Tibial nerve (tissue), 4 donors: ENCODE results near the gene SLC38A10. TPM values are rescaled to one million over a fixed set of nuclear protein-coding genes. Genes with fewer than 3 reads are reported as not detected.

ENCODE experiments used
- DNase-seq, 2 donors: peaks; one replicate each; pipeline ENCODE4 v3.0.0-alpha.2; 2019; ENCODE audit warnings: low spot score in 2 of 2
- H3K27ac ChIP-seq, 4 donors: fragments of 200-600 bp; sonication (generic) in 3 of 4; one replicate each; pipeline ENCODE4 v1.5.1; 2017 to 2019; ENCODE audit warnings: mild to moderate bottlenecking in 1 of 4
- H3K27me3 ChIP-seq, 2 donors: fragments of 200-600 bp; sonication (generic) in 1 of 2; one replicate each; pipeline versions ENCODE4 v1.5.1 to v1.6.0; 2017 to 2019
- H3K36me3 ChIP-seq, 3 donors: fragments of 200-600 bp; sonication (generic); one replicate each; pipeline ENCODE4 v1.5.1; 2018 to 2019
- H3K4me1 ChIP-seq, 4 donors: fragments of 200-600 bp; sonication (generic) in 3 of 4; one replicate each; pipeline ENCODE4 v1.5.1; 2017 to 2019
- H3K4me3 ChIP-seq, 4 donors: fragments of 200-600 bp; sonication (generic) in 3 of 4; one replicate each; pipeline ENCODE4 v1.5.1; 2017 to 2019; ENCODE audit warnings: mild to moderate bottlenecking in 1 of 4, moderate library complexity in 1 of 4
- H3K9me3 ChIP-seq, 4 donors: fragments of 200-600 bp; sonication (generic) in 3 of 4; one replicate each; pipeline ENCODE4 v1.5.1; 2017 to 2019
- EP300 ChIP-seq, 2 donors: sonication (generic); formaldehyde crosslinking; IDR thresholded peaks; one replicate each; pipeline ENCODE4 v1.6.1; 2017; ENCODE audit warnings: antibody characterized with exemption in 2 of 2, mild to moderate bottlenecking in 1 of 2
- POLR2A ChIP-seq, 2 donors: fragments of 450-650 bp; IDR thresholded peaks; one replicate each; pipeline ENCODE4 v1.6.1; 2017; ENCODE audit warnings: antibody characterized with exemption in 2 of 2, mild to moderate bottlenecking in 2 of 2, moderate library complexity in 2 of 2
- WGBS, 2 donors: methylation state at CpG; one replicate each; pipeline ENCODE4 v1.1.5; 2018; 5-methylcytosine and 5-hydroxymethylcytosine counted together
- total RNA-seq, 4 donors: library from RNA; depleted of rRNA; stranded (reverse); fragments of >200 nt; gene quantifications; one replicate each; pipeline ENCODE4 v1.1.0, GENCODE V29; 2016
- TF ChIP-seq, protein P1 (sequence below), 5 experiments: fragments of 200-600 bp in 3 of 5; fragments of 450-650 bp in 2 of 5; sonication (generic) in 3 of 5; IDR thresholded peaks; one replicate each; pipeline ENCODE4 v1.5.1; 2016 to 2019; ENCODE audit warnings: antibody characterized with exemption in 5 of 5, mild to moderate bottlenecking in 3 of 5, moderate library complexity in 2 of 5

SLC38A10 gene
- total RNA-seq, 4 donors from 2014 or later, result 80.0 to 149 (median 123) TPM

DNA sequence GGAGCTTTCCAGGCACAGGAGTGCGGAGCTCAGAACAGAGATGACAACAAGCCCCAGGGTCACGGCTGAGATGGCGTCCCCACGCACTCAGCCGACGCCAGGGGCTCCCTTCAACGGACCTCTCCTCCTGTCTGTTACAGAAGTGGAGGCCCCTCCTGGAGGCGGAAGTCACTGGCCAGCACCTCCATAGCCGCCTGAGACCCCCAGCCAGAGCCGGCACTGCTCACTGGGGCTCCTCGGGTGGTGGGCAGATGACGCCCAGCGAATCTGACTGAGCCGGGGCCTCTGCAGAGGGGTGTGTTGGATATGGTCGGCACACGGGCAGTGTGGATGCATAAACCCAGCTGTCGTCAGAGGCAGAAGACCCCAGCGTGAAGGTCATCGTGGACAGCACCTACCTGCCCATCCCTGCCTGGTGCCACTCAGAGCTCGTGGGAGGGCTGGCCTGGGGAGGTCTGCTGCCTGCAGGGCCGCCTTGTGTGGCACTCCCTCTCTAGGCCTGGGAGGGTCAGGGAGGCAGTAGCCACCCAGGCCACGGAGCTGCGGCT is 36.0 kb downstream of the SLC38A10 start:
- no peak overlapping the region for H3K4me3 ChIP-seq
- peaks cover 0 to 74% (median 33%) of the 10 kb centered on the region in 3 donors for H3K36me3 ChIP-seq
- no peak for DNase-seq
- H3K9me3 ChIP-seq, result no peaks in the 10 kb centered on the region
- H3K4me1 ChIP-seq, result peaks cover 0 to 22% (median 12%) of the 10 kb centered on the region in 4 donors
- TF ChIP-seq EP300 (IDR thresholded peaks at IDR 0.05) (no peak), POLR2A (IDR thresholded peaks at IDR 0.05) (no peak)
- TF ChIP-seq, protein P1, sequence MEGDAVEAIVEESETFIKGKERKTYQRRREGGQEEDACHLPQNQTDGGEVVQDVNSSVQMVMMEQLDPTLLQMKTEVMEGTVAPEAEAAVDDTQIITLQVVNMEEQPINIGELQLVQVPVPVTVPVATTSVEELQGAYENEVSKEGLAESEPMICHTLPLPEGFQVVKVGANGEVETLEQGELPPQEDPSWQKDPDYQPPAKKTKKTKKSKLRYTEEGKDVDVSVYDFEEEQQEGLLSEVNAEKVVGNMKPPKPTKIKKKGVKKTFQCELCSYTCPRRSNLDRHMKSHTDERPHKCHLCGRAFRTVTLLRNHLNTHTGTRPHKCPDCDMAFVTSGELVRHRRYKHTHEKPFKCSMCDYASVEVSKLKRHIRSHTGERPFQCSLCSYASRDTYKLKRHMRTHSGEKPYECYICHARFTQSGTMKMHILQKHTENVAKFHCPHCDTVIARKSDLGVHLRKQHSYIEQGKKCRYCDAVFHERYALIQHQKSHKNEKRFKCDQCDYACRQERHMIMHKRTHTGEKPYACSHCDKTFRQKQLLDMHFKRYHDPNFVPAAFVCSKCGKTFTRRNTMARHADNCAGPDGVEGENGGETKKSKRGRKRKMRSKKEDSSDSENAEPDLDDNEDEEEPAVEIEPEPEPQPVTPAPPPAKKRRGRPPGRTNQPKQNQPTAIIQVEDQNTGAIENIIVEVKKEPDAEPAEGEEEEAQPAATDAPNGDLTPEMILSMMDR (IDR thresholded peaks at IDR 0.05), result no peak
- 86 to 90% methylated on average over 14 to 23 of the region's 23 CpGs for WGBS, 2 donors
- H3K27me3 ChIP-seq, result no peaks in the 10 kb centered on the region
- no peak overlapping the region for H3K27ac ChIP-seq

- H3K27me3 ChIP-seq, result no peaks in the 10 kb centered on the region
- H3K27ac ChIP-seq, result no peak overlapping the region
- TF ChIP-seq EP300 (IDR thresholded peaks at IDR 0.05) (no peak), POLR2A (IDR thresholded peaks at IDR 0.05) (no peak)
- TF ChIP-seq, protein P1 (IDR thresholded peaks at IDR 0.05), result no peak
- no peaks in the 10 kb centered on the region for H3K9me3 ChIP-seq
- H3K4me1 ChIP-seq, result peaks cover 0 to 25% (median 12%) of the 10 kb centered on the region in 4 donors
- peaks cover 0 to 66% (median 25%) of the 10 kb centered on the region in 3 donors for H3K36me3 ChIP-seq
- H3K4me3 ChIP-seq, result no peak overlapping the region
- no peak for DNase-seq
- 79 to 87% methylated on average over 10 to 18 of the region's 20 CpGs for WGBS, 2 donors
Observed at GRCh38 chr17:81258292-81258691, 36.8 kb downstream of the SLC38A10 start.

DNA sequence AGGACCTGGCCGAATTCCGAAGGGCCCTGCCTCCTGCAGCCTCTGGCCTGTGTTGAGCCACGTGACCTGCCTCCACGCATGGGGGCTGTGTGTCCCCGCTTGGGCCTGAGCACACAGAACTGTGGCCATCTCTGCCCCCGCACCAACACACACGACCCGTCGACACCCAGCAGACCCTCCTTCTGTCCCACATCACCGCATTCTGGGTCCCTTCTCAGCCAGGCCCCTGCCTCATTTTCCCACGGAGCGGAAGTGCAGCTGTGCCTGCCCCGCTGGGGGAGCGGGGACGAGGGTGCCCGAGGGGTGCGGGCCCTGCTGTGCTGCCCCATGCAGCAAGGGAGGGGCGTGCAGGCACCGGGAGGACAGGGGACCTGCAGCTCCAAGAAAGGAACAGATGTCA is 37.6 kb downstream of the SLC38A10 start:
- no peak overlapping the region for H3K4me3 ChIP-seq
- H3K9me3 ChIP-seq, result no peaks in the 10 kb centered on the region
- H3K27ac ChIP-seq, result no peak overlapping the region
- H3K4me1 ChIP-seq, result peaks cover 0 to 25% (median 12%) of the 10 kb centered on the region in 4 donors
- no peak for DNase-seq
- H3K36me3 ChIP-seq, result peaks cover 0 to 64% (median 25%) of the 10 kb centered on the region in 3 donors
- whole genome bisulfite sequencing, 2 donors, result 90 to 91% methylated on average over 17 to 19 of the region's 19 CpGs
- H3K27me3 ChIP-seq, result no peaks in the 10 kb centered on the region
- TF ChIP-seq POLR2A (IDR thresholded peaks at IDR 0.05) (no peak), EP300 (IDR thresholded peaks at IDR 0.05) (no peak)
- TF ChIP-seq, protein P1 (IDR thresholded peaks at IDR 0.05), result no peak

- 75 to 80% methylated on average over 7 to 12 of the region's 12 CpGs for WGBS, 2 donors
- TF ChIP-seq, protein P1 (IDR thresholded peaks at IDR 0.05), result no peak
- TF ChIP-seq POLR2A (IDR thresholded peaks at IDR 0.05), result no peak
- no peak for TF ChIP-seq EP300 (IDR thresholded peaks at IDR 0.05)
- DNase-seq, result no peak
- Histone ChIP-seq H3K27ac (no peak overlapping the region), H3K36me3 (peaks cover 0 to 64% (median 25%) of the 10 kb centered on the region in 3 donors), H3K4me1 (peaks cover 0 to 25% (median 12%) of the 10 kb centered on the region in 4 donors), H3K27me3 (no peaks in the 10 kb centered on the region), H3K4me3 (no peak overlapping the region), H3K9me3 (no peaks in the 10 kb centered on the region)
Observed at GRCh38 chr17:81256616-81257015, 38.5 kb downstream of the SLC38A10 start.

DNA sequence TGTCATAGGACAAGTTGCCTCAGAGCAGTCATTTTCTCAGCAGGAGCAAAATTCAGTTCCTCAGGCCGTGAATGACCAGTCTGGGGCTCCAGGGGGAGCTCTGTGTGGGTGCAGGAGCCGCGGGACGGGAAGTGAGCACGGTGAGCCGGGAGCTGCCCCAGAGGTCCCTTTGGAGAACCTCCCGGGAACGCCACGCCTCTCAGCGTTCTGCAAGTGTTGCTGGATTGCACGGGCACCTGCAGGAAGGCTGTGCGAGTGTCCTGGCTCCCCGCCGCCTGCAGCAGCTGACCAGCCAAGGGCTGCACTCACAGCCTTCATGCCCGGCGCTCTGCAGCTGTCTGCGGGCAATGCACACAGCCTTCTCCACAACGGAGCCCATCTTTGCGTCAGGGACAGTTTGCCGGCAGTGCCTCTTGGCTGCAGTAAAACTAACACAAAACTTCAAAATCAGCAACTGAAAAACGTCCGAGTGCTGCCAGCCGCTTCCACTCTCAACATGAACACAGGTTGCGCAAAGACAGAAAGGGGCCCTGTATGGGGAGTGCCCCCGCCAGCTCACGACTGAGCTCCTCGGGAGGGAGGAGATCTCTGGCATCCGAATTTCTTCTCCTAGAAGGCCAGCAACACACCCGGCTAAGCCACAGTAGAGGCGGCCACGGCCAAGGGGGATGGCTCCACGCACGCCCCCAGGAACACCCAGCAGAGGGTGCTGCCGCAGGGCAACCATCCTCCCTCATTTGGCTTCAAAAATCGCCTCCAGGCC is 40.0 kb downstream of the SLC38A10 start:
- H3K36me3 ChIP-seq, result peaks cover 0 to 64% (median 16%) of the 10 kb centered on the region in 3 donors
- TF ChIP-seq EP300 (IDR thresholded peaks at IDR 0.05) (peak in 1 of 2 donors; percentile 21), POLR2A (IDR thresholded peaks at IDR 0.05) (no peak)
- TF ChIP-seq, protein P1 (IDR thresholded peaks at IDR 0.05), result peak in 4 of 5 experiments; percentile 28 to 62 (median 51)
- H3K4me1 ChIP-seq, result peaks cover 0 to 25% (median 12%) of the 10 kb centered on the region in 4 donors
- no peaks in the 10 kb centered on the region for H3K27me3 ChIP-seq
- peak; percentile 53 to 55 for DNase-seq
- no peak overlapping the region for H3K4me3 ChIP-seq
- peak overlapping the region in 1 of 4 donors; percentile 58 for H3K27ac ChIP-seq
- H3K9me3 ChIP-seq, result no peaks in the 10 kb centered on the region
- WGBS, 2 donors, result 35 to 37% methylated on average over 27 to 34 of the region's 35 CpGs
